Endothelial cell of umbilical vein (primary cell): ENCODE data around the gene SLC44A5. TPM values are rescaled to one million over a fixed set of nuclear protein-coding genes. Genes with fewer than 3 reads are reported as not detected.

ENCODE experiments used
- BruUV-seq: library from RNA; stranded (reverse); fragments of 400-500 nt; replicated peaks from 2 replicates; lab custom pipeline; 2021; lab: Mats Ljungman, UMichigan
- CTCF ChIA-PET: fragments of 300-600, 350-600 bp; sonication (Branson Sonifier 250); formaldehyde crosslinking; loops from one replicate; lab custom pipeline; 2021; ENCODE audit warnings: antibody characterized with exemption, inconsistent platforms; lab: Charles Lee
- POLR2A ChIA-PET: fragments of 300-600, 350-600 bp; sonication (Branson Sonifier 250); formaldehyde crosslinking; loops from one replicate; lab custom pipeline; 2021; ENCODE audit warnings: antibody characterized with exemption, inconsistent platforms; lab: Charles Lee
- DNase-seq: peaks from one replicate; pipeline ENCODE4 v3.0.0-alpha.2; 2011; ENCODE audit warnings: low read depth, low spot score
- FAIRE-seq: peaks from 2 replicates; lab custom pipeline; 2011; peaks lifted over from hg19 to GRCh38; lab: Jason Lieb, UNC
- H2AFZ ChIP-seq: 2 replicates; pipeline ENCODE4 v1.6.0; 2012; ENCODE audit warnings: low read depth, low read length, control low read depth, inconsistent platforms
- H3K27ac ChIP-seq: 2 replicates; pipeline ENCODE4 v1.5.1; 2011; ENCODE audit warnings: low read depth, mild to moderate bottlenecking, control low read depth, low read length, moderate library complexity; ENCODE audit not compliant: insufficient read depth
- H3K27me3 ChIP-seq, 2 experiments: 2 replicates each; pipeline versions ENCODE4 v1.6.0 to v1.6.1; 2011; ENCODE audit warnings: low read length in 2 of 2, mixed read lengths in 1 of 2; ENCODE audit not compliant: control insufficient read depth in 2 of 2, insufficient read depth in 2 of 2
- H3K36me3 ChIP-seq, 2 experiments: 2 replicates in 1 of 2; 3 replicates in 1 of 2; pipeline ENCODE4 v1.5.1; 2011; ENCODE audit warnings: low read length in 2 of 2, mild to moderate bottlenecking in 1 of 2, moderate library complexity in 1 of 2; ENCODE audit not compliant: control insufficient read depth in 2 of 2, insufficient read depth in 2 of 2; ENCODE audit errors: extremely low read depth in 1 of 2
- H3K4me1 ChIP-seq: 3 replicates; pipeline ENCODE4 v1.5.1; 2011; ENCODE audit warnings: mild to moderate bottlenecking, low read length; ENCODE audit not compliant: control insufficient read depth, insufficient read depth; ENCODE audit errors: extremely low read depth
- H3K4me2 ChIP-seq: 2 replicates; pipeline ENCODE4 v1.6.1; 2011; ENCODE audit warnings: low read length, control low read depth, mixed read lengths; ENCODE audit not compliant: insufficient read depth
- H3K4me3 ChIP-seq, 3 experiments: fragments of 200-600 bp in 1 of 3; sonication (generic), shearing (Covaris generic) in 1 of 3; replicated peaks in 1 of 3; 2 replicates each; pipeline ENCODE4 v1.5.1; 2011 to 2016; ENCODE audit warnings: control low read depth in 3 of 3, low read length in 3 of 3, mild to moderate bottlenecking in 2 of 3, inconsistent platforms in 1 of 3, low read depth in 1 of 3, moderate library complexity in 1 of 3; ENCODE audit not compliant: insufficient read depth in 1 of 3
- H3K79me2 ChIP-seq: 2 replicates; pipeline ENCODE4 v1.6.0; 2012; ENCODE audit warnings: low read length, inconsistent platforms; ENCODE audit not compliant: control insufficient read depth, insufficient read depth
- H3K9ac ChIP-seq: replicated peaks from 2 replicates; pipeline ENCODE3; 2011; ENCODE audit warnings: low read length, control low read depth; ENCODE audit not compliant: insufficient read depth; ENCODE audit errors: extremely low read depth
- H3K9me1 ChIP-seq: replicated peaks from 3 replicates; pipeline ENCODE4 v1.6.0; 2011; ENCODE audit warnings: mild to moderate bottlenecking, low read length; ENCODE audit not compliant: control insufficient read depth, insufficient read depth; ENCODE audit errors: extremely low read depth
- H3K9me3 ChIP-seq: replicated peaks from 2 replicates; pipeline ENCODE4 v1.5.1; 2012; ENCODE audit warnings: low read length, inconsistent platforms; ENCODE audit not compliant: control insufficient read depth, insufficient read depth
- H4K20me1 ChIP-seq: replicated peaks from 2 replicates; pipeline ENCODE3; 2011; ENCODE audit warnings: mild to moderate bottlenecking, low read length; ENCODE audit not compliant: control insufficient read depth, insufficient read depth; ENCODE audit errors: extremely low read depth
- EZH2 ChIP-seq: IDR thresholded peaks from 2 replicates; pipeline ENCODE4 v1.6.1; 2012; ENCODE audit warnings: borderline replicate concordance, low read depth, mild to moderate bottlenecking, moderate library complexity, low read length, inconsistent platforms; ENCODE audit not compliant: severe bottlenecking
- FOS ChIP-seq: IDR thresholded peaks from 2 replicates; pipeline ENCODE4 v1.6.1; 2011; ENCODE audit warnings: mild to moderate bottlenecking, low read length, moderate library complexity, borderline replicate concordance; ENCODE audit not compliant: insufficient read depth
- GATA2 ChIP-seq: IDR thresholded peaks from 2 replicates; pipeline ENCODE4 v1.7.0; 2011; ENCODE audit warnings: low read depth, mild to moderate bottlenecking, moderate library complexity, mixed read lengths, low read length; ENCODE audit not compliant: insufficient read length, insufficient read depth
- JUN ChIP-seq: IDR thresholded peaks from 2 replicates; pipeline ENCODE4 v1.6.1; 2011; ENCODE audit warnings: borderline replicate concordance, low read depth; ENCODE audit not compliant: insufficient read length, insufficient read depth
- MAX ChIP-seq: IDR thresholded peaks from 2 replicates; pipeline ENCODE4 v1.6.1; 2011; ENCODE audit not compliant: insufficient read depth, insufficient read length
- MYC ChIP-seq: IDR thresholded peaks from one replicate; pipeline ENCODE4 v1.6.1; 2011; ENCODE audit warnings: mild to moderate bottlenecking, low read depth, low read length
- POLR2A ChIP-seq: IDR thresholded peaks from 2 replicates; pipeline ENCODE4 v1.6.1; 2012; ENCODE audit warnings: low read depth, mild to moderate bottlenecking, control low read depth, low read length
- POLR2AphosphoS5 ChIP-seq: IDR thresholded peaks from 2 replicates; pipeline ENCODE4 v1.6.1; 2012; ENCODE audit warnings: low read depth, mild to moderate bottlenecking, control low read depth, low read length, moderate library complexity; ENCODE audit not compliant: insufficient read depth
- dilution Hi-C: fragments of 300-500 bp; cut with MboI; formaldehyde crosslinking; loops from one replicate; pipeline ENCODE4 v1.15.0; 2019; ENCODE audit warnings: low sequenced_read_pairs; ENCODE audit not compliant: extremely low pct_ligation_motif_present
- intact Hi-C: fragments of 100-400 bp; cut with micrococcal nuclease; formaldehyde crosslinking; loops from one replicate; pipeline ENCODE4 v1.10.0; 2022
- polyA plus RNA-seq, 4 experiments: library from polyadenylated mRNA; depleted of rRNA in 3 of 4; stranded (reverse) in 3 of 4; unstranded in 1 of 4; fragments of >200 nt; gene quantifications; 2 replicates each; pipeline versions ENCODE4 v1.2.1 to v1.2.3, GENCODE V29; 2011 to 2012; ENCODE audit warnings: missing spikeins in 1 of 4
- total RNA-seq: library from RNA; stranded (reverse); gene quantifications from 2 replicates; pipeline ENCODE4 v1.2.3, GENCODE V29; 2021
- TF ChIP-seq, protein P1 (sequence below), 2 donors: IDR thresholded peaks; 1 replicate in 1 of 2; 2 replicates in 1 of 2; pipeline ENCODE4 v1.5.1; 2011; ENCODE audit warnings: low read length in 2 of 2, mild to moderate bottlenecking in 2 of 2, moderate library complexity in 2 of 2, control low read depth in 1 of 2, inconsistent platforms in 1 of 2, low read depth in 1 of 2; ENCODE audit not compliant: insufficient read depth in 1 of 2; ENCODE audit errors: extremely low read depth in 1 of 2

The SLC44A5 gene
- total and polyA plus RNA-seq, 2 donors (not counting 3 experiments of a cell fraction or from before 2014, with no cell fraction given): 1.6 to 3.2 TPM

DNA sequence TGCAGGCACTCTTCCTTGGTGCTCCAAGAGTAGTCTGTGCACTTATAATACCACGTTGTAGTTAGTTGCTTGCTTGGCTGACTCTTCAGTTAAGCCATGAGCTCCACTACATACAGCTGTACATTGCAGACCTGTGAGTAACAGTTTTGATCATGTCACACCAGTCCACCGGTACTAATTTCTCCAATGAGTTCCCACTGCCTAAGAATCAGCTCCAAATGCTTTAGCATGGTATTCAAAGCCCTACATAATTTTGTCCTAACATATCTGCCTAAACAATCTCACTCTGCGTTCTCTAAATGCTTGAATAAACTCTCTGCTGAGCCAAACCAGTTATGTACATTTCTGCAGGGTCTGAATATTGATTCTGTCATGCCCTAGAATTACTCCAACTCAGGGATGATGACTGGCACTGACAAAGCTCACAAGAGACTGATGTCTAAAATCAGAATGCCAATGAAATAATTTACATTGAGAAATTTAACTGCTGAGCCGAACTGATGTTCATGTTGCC, 276.0 kb downstream of the SLC44A5 start:
- H3K79me2 ChIP-seq: no peaks in the 10 kb centered on the region
- H3K4me2 ChIP-seq: no peak overlapping the region
- no peak for FAIRE-seq
- no peak overlapping the region for H2AFZ ChIP-seq
- H3K27ac ChIP-seq: no peak overlapping the region
- no peak overlapping the region for H3K9ac ChIP-seq
- H4K20me1 ChIP-seq: no peaks in the 10 kb centered on the region
- H3K4me1 ChIP-seq: no peaks in the 10 kb centered on the region
- H3K9me1 ChIP-seq: no peaks in the 10 kb centered on the region
- ChIA-PET POLR2A (no interaction called here), CTCF (interaction anchor here (1.3 kb wide), 1 partner anchor 11 kb away, joined by 3 read pairs; no protein-coding TSS in a partner anchor)
- no peak for DNase-seq
- dilution Hi-C loops (no loop called here), intact Hi-C loops (no loop called here)
- H3K36me3 ChIP-seq: no peaks in the 10 kb centered on the region
- no TSS peak for BruUV-seq
- no peak for TF ChIP-seq POLR2AphosphoS5
- no peak for TF ChIP-seq FOS
- no peak for TF ChIP-seq JUN
- TF ChIP-seq POLR2A: no peak
- TF ChIP-seq MYC: no peak
- TF ChIP-seq GATA2: no peak
- TF ChIP-seq, protein P1, sequence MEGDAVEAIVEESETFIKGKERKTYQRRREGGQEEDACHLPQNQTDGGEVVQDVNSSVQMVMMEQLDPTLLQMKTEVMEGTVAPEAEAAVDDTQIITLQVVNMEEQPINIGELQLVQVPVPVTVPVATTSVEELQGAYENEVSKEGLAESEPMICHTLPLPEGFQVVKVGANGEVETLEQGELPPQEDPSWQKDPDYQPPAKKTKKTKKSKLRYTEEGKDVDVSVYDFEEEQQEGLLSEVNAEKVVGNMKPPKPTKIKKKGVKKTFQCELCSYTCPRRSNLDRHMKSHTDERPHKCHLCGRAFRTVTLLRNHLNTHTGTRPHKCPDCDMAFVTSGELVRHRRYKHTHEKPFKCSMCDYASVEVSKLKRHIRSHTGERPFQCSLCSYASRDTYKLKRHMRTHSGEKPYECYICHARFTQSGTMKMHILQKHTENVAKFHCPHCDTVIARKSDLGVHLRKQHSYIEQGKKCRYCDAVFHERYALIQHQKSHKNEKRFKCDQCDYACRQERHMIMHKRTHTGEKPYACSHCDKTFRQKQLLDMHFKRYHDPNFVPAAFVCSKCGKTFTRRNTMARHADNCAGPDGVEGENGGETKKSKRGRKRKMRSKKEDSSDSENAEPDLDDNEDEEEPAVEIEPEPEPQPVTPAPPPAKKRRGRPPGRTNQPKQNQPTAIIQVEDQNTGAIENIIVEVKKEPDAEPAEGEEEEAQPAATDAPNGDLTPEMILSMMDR (IDR thresholded peaks at IDR 0.05; ENCODE audit: extremely low read depth in 1 of 2, insufficient read depth in 1 of 2, low read depth in 1 of 2, low read length in 2 of 2): no peak
- no peak for TF ChIP-seq EZH2
- TF ChIP-seq MAX: no peak
- no peaks in the 10 kb centered on the region for H3K9me3 ChIP-seq
- no peak overlapping the region for H3K4me3 ChIP-seq
- H3K27me3 ChIP-seq: no peaks in the 10 kb centered on the region
